Adrenal gland (tissue), 5 donors: Measurements from ENCODE around the gene FCAMR.

Experiments used
- CTCF ChIP-seq, 6 experiments: fragments of 450-650 bp in 4 of 6; fragments of 200-600 bp in 2 of 6; sonication (generic) in 1 of 6; IDR thresholded peaks; 1 replicate in 5 of 6; 2 replicates in 1 of 6; pipeline versions ENCODE4 v1.5.1 to v1.8.0; 2016 to 2021; ENCODE audit warnings: antibody characterized with exemption in 6 of 6, mild to moderate bottlenecking in 2 of 6, moderate library complexity in 1 of 6
- POLR2A ChIP-seq, 2 donors: fragments of 450-650 bp; IDR thresholded peaks; one replicate each; pipeline ENCODE4 v1.6.1; 2017; ENCODE audit warnings: antibody characterized with exemption in 2 of 2, mild to moderate bottlenecking in 2 of 2, moderate library complexity in 1 of 2
- donor health status: DM: no; HTN: no; CAD: no.

GRCh38 chr1:206965781-206966180 lies 4.5 kb downstream of the FCAMR start:
- no peak for TF ChIP-seq CTCF (IDR thresholded peaks at IDR 0.05)
- no peak for TF ChIP-seq POLR2A (IDR thresholded peaks at IDR 0.05)
